ENCODE measurements around the gene PDAP1.

Gene PDAP1

GRCh38 chr7:99447943-99448342 lies 39.5 kb upstream of the PDAP1 start:
- no peaks in the 10 kb centered on the region for H3F3A ChIP-seq (ENCODE audit: control insufficient read depth, insufficient read depth)
- no peak overlapping the region for H3K4me3 ChIP-seq (ENCODE audit: low read length)
- H3K4me2 ChIP-seq (ENCODE audit: low read length): no peak overlapping the region
- peaks cover 92% of the 10 kb centered on the region for H3K36me3 ChIP-seq (ENCODE audit: control insufficient read depth, low read length)
- H4K20me1 ChIP-seq (ENCODE audit: control insufficient read depth, insufficient read depth, low read depth, low read length): no peaks in the 10 kb centered on the region
- H3K79me2 ChIP-seq (ENCODE audit: control insufficient read depth, low read length): peaks cover 8% of the 10 kb centered on the region
- no peak overlapping the region for H3K27ac ChIP-seq (ENCODE audit: low read depth, low read length)
- no peaks in the 10 kb centered on the region for H3K27me3 ChIP-seq (ENCODE audit: control insufficient read depth, low read length)
- no peaks in the 10 kb centered on the region for H3K9me2 ChIP-seq (replicated peaks; ENCODE audit: control insufficient read depth, low read length)
- no peak for TF ChIP-seq EZH2phosphoT487 (IDR thresholded peaks at IDR 0.05; ENCODE audit: borderline replicate concordance, low read length)
- peak; percentile 52 for TF ChIP-seq CTCF (IDR thresholded peaks at IDR 0.05; ENCODE audit: low read depth, low read length, poor library complexity, severe bottlenecking)
- H3K9me3 ChIP-seq (ENCODE audit: control insufficient read depth, insufficient read depth, low read length): no peaks in the 10 kb centered on the region
- H3K4me1 ChIP-seq (ENCODE audit: control insufficient read depth, low read length): peaks cover 9% of the 10 kb centered on the region

GRCh38 chr7:99446096-99446495 lies 37.7 kb upstream of the PDAP1 start:
- Histone ChIP-seq H3K36me3 (ENCODE audit: control insufficient read depth, low read length) (peaks cover 91% of the 10 kb centered on the region), H3K4me2 (ENCODE audit: low read length) (no peak overlapping the region), H3K4me1 (ENCODE audit: control insufficient read depth, low read length) (peaks cover 9% of the 10 kb centered on the region), H3K4me3 (ENCODE audit: low read length) (no peak overlapping the region), H4K20me1 (ENCODE audit: control insufficient read depth, insufficient read depth, low read depth, low read length) (0 out of 2 replicates have a peak, but pooled peaks cover 3% of the 10 kb centered on the region), H3F3A (ENCODE audit: control insufficient read depth, insufficient read depth) (no peaks in the 10 kb centered on the region), H3K9me2 (replicated peaks; ENCODE audit: control insufficient read depth, low read length) (no peaks in the 10 kb centered on the region), H3K9me3 (ENCODE audit: control insufficient read depth, insufficient read depth, low read length) (no peaks in the 10 kb centered on the region), H3K27me3 (ENCODE audit: control insufficient read depth, low read length) (no peaks in the 10 kb centered on the region), H3K79me2 (ENCODE audit: control insufficient read depth, low read length) (peaks cover 25% of the 10 kb centered on the region), H3K27ac (ENCODE audit: low read depth, low read length) (no peak overlapping the region)
- TF ChIP-seq EZH2phosphoT487 (IDR thresholded peaks at IDR 0.05; ENCODE audit: borderline replicate concordance, low read length) (no peak), CTCF (IDR thresholded peaks at IDR 0.05; ENCODE audit: low read depth, low read length, poor library complexity, severe bottlenecking) (no peak)

- Histone ChIP-seq H3K4me2 (ENCODE audit: low read length) (peak overlapping the region; percentile 92), H3K36me3 (ENCODE audit: control insufficient read depth, low read length) (peaks cover 65% of the 10 kb centered on the region), H3K9me3 (ENCODE audit: control insufficient read depth, insufficient read depth, low read length) (no peaks in the 10 kb centered on the region), H3K27me3 (ENCODE audit: control insufficient read depth, low read length) (no peaks in the 10 kb centered on the region), H3K9me2 (replicated peaks; ENCODE audit: control insufficient read depth, low read length) (no peaks in the 10 kb centered on the region), H3K4me1 (ENCODE audit: control insufficient read depth, low read length) (peaks cover 28% of the 10 kb centered on the region), H3K4me3 (ENCODE audit: low read length) (peak overlapping the region; percentile 91), H4K20me1 (ENCODE audit: control insufficient read depth, insufficient read depth, low read depth, low read length) (peaks cover 14% of the 10 kb centered on the region), H3K79me2 (ENCODE audit: control insufficient read depth, low read length) (peaks cover 74% of the 10 kb centered on the region), H3K27ac (ENCODE audit: low read depth, low read length) (no peak overlapping the region), H3F3A (ENCODE audit: control insufficient read depth, insufficient read depth) (no peaks in the 10 kb centered on the region)
- TF ChIP-seq CTCF (IDR thresholded peaks at IDR 0.05; ENCODE audit: low read depth, low read length, poor library complexity, severe bottlenecking): no peak
- TF ChIP-seq EZH2phosphoT487 (IDR thresholded peaks at IDR 0.05; ENCODE audit: borderline replicate concordance, low read length): no peak
Observed at GRCh38 chr7:99440195-99440594, 31.8 kb upstream of the PDAP1 start.

All from DOHH2 (cell line).